Small intestine (tissue), 7 donors: ENCODE measurements around the gene DCAF11. TPM values are rescaled to one million over a fixed set of nuclear protein-coding genes. Genes with fewer than 3 reads are reported as not detected.

Experiments used
- DNase-seq, 2 donors: peaks; one replicate each; pipeline versions ENCODE4 v3.0.0 to v3.0.0-alpha.2; 2013
- FAIRE-seq: peaks from 2 replicates; lab custom pipeline; 2012; peaks lifted over from hg19 to GRCh38; lab: Jason Lieb, UNC
- H3K27ac ChIP-seq, 3 donors: one replicate each; pipeline ENCODE4 v1.5.1; 2013; ENCODE audit warnings: low read length in 2 of 3, mild to moderate bottlenecking in 2 of 3, control low read depth in 1 of 3, inconsistent platforms in 1 of 3, low read depth in 1 of 3, moderate library complexity in 1 of 3
- H3K27me3 ChIP-seq, 3 donors: one replicate each; pipeline ENCODE4 v1.6.1; 2013; ENCODE audit warnings: low read length in 3 of 3, inconsistent platforms in 1 of 3; ENCODE audit not compliant: control insufficient read depth in 3 of 3, insufficient read depth in 3 of 3
- H3K36me3 ChIP-seq, 3 donors: one replicate each; pipeline ENCODE4 v1.6.1; 2013; ENCODE audit warnings: low read length in 3 of 3, inconsistent platforms in 1 of 3, low read depth in 1 of 3, mild to moderate bottlenecking in 1 of 3, moderate library complexity in 1 of 3; ENCODE audit not compliant: control insufficient read depth in 3 of 3, insufficient read depth in 2 of 3
- H3K4me1 ChIP-seq, 3 donors: one replicate each; pipeline ENCODE4 v1.6.1; 2013; ENCODE audit warnings: low read length in 2 of 3, inconsistent platforms in 1 of 3, low read depth in 1 of 3, mild to moderate bottlenecking in 1 of 3, moderate library complexity in 1 of 3; ENCODE audit not compliant: control insufficient read depth in 3 of 3, insufficient read depth in 2 of 3
- H3K4me3 ChIP-seq, 3 donors: one replicate each; pipeline ENCODE4 v1.5.1; 2013; ENCODE audit warnings: low read length in 3 of 3, control low read depth in 1 of 3, inconsistent platforms in 1 of 3, low read depth in 1 of 3, mild to moderate bottlenecking in 1 of 3, moderate library complexity in 1 of 3
- H3K9me3 ChIP-seq, 2 donors: one replicate each; pipeline ENCODE4 v1.6.1; 2013; ENCODE audit warnings: low read depth in 1 of 2, low read length in 1 of 2; ENCODE audit not compliant: control insufficient read depth in 2 of 2, insufficient read depth in 1 of 2
- WGBS, 3 donors: extraction: QIAGEN DNeasy Blood & Tissue Kit; methylation state at CpG; one replicate each; pipeline ENCODE4 v1.1.7; 2013; 5-methylcytosine and 5-hydroxymethylcytosine counted together
- polyA plus RNA-seq, 4 donors: library from polyadenylated mRNA; stranded (reverse) in 3 of 4; unstranded in 1 of 4; fragments of 200-250 nt in 3 of 4; fragments of 120-200 nt in 1 of 4; gene quantifications; one replicate each; pipeline versions ENCODE4 v1.2.1 to v1.2.3, GENCODE V29; 2013
- donor health status: healthy with polysubstance abuse.
- donor health status: control.
- donor health status: control.
- donor health status: Bipolar disorder and iron deficiency.
- donor health status: healthy.

Gene DCAF11
- polyA plus RNA-seq, 4 donors, result 72.1 to 122 (median 93.3) TPM

- Histone ChIP-seq H3K27ac (no peak overlapping the region), H3K27me3 (no peaks in the 10 kb centered on the region), H3K4me3 (no peak overlapping the region), H3K36me3 (peaks cover 0 to 2% (median 0%) of the 10 kb centered on the region in 3 donors), H3K9me3 (no peaks in the 10 kb centered on the region), H3K4me1 (peaks cover 2 to 59% (median 8%) of the 10 kb centered on the region in 3 donors)
- DNase-seq (no peak), FAIRE-seq (no peak)
- WGBS, 3 donors, result 86 to 88% (median 88%) methylated on average over 6 of the region's 6 CpGs
Measured at GRCh38 chr14:24069411-24069735, 45.2 kb upstream of the DCAF11 start.

- 81 to 88% (median 85%) methylated on average over 10 of the region's 10 CpGs for WGBS, 3 donors
- FAIRE-seq (no peak), DNase-seq (no peak)
- Histone ChIP-seq H3K27me3 (no peaks in the 10 kb centered on the region), H3K4me3 (no peak overlapping the region), H3K4me1 (peaks cover 4 to 65% (median 8%) of the 10 kb centered on the region in 3 donors), H3K27ac (no peak overlapping the region), H3K9me3 (no peaks in the 10 kb centered on the region), H3K36me3 (peaks cover 0 to 2% (median 0%) of the 10 kb centered on the region in 3 donors)
Measured at GRCh38 chr14:24070285-24071143, 44.1 kb upstream of the DCAF11 start.

DNA sequence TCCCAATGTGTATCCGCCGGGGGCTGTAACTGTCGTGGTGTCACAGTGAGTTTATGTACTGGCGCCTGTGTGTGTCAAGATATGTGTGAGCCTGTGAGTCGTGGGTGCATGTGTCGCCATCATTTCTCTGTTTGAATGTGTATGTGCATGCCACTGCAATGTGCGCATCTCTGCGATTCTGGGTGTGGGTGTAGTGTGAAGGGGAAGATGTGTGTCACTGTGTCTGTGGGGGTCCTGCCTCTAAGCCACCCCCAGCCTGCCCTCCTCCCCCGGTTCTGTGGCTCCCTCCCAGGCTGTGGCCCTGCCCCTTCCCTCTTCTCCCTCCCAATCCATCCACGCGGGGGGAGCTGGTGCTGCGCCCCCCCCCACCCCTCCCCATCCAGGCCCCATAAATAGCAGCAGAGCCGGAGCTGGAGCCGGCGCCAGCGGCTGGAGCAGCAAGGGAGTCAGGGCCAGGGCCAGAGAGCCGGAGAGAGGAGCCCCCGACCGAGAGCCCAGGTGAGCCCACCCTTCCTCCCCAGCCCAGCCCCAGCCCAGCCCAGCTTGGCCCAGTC is 43.4 kb upstream of the DCAF11 start, which contains the start of gene CPNE6:
CPNE6 (plus strand) TSS at position 419 of the 554 bp plus-strand sequence. CDS start 1,375 bp downstream, outside the sequence.
- Histone ChIP-seq H3K9me3 (no peaks in the 10 kb centered on the region), H3K4me1 (peaks cover 4 to 65% (median 12%) of the 10 kb centered on the region in 3 donors), H3K4me3 (no peak within 1 kb of the TSS), H3K36me3 (peaks cover 0 to 2% (median 0%) of the 10 kb centered on the region in 3 donors), H3K27ac (peak within 1 kb of the TSS in 2 of 3 donors; percentile 19 to 81), H3K27me3 (no peaks in the 10 kb centered on the region)
- FAIRE-seq (no peak), DNase-seq (no peak)
- WGBS, 3 donors, result 55 to 66% (median 65%) methylated on average over 12 to 19 of the region's 19 CpGs

DNA sequence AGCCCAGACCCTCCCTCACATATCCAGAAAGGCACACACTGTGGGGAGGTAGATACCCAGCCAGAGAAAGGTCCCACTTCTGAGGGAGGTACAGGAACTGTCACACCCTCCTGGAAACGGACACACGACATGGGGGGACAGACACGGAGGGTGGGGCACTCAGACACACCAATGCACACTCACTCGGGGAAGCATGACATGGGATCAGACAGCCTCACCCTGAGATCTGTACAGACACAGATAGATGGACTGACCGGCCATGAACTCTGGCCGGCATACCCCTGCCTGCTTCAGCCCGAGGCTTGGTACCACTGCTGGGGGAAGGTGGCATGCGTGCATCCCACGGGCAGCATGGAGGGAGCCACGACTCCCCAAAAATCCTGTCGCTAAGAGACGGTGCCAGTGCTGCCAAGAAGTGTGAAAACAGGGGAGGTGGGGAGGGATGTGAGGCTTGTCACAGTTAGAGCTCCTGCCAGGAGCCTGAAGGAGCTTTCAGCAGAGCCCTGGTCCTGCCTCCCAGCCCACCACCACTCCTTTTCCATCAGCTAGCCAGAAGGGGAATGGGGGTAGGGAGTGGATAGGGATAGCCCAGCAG is 42.6 kb upstream of the DCAF11 start:
- FAIRE-seq (no peak), DNase-seq (peak in 1 of 2 donors; percentile 84)
- H3K36me3 ChIP-seq, result peaks cover 0 to 2% (median 0%) of the 10 kb centered on the region in 3 donors
- no peaks in the 10 kb centered on the region for H3K27me3 ChIP-seq
- peak overlapping the region in 2 of 3 donors; percentile 19 to 81 for H3K27ac ChIP-seq
- no peaks in the 10 kb centered on the region for H3K9me3 ChIP-seq
- H3K4me3 ChIP-seq, result no peak overlapping the region
- 28 to 65% (median 40%) methylated on average over 12 of the region's 12 CpGs for WGBS, 3 donors
- peaks cover 4 to 57% (median 13%) of the 10 kb centered on the region in 3 donors for H3K4me1 ChIP-seq

DNA sequence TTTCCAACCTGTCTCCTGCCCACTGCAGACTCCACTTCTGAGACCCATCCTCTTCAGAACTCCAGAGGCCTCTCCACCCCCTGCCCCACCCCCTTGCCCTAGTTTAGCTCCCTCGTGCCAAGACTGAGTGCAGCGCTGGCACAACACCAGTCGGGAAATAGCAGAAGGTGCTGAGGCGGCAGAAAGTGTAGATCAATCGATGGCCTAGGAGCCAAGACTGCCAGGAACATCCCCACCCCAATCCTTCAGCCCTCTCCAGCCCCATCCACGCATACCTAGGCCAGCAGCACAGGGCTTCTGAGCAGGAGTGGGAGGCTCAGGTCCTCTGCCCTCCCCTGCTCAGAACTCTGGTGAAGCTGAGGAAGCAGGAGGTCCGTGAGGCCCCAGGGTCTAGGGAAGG is 42.1 kb upstream of the DCAF11 start:
- Histone ChIP-seq H3K9me3 (no peaks in the 10 kb centered on the region), H3K4me1 (peaks cover 4 to 52% (median 13%) of the 10 kb centered on the region in 3 donors), H3K36me3 (peaks cover 0 to under 1% (median 0%) of the 10 kb centered on the region in 3 donors), H3K27ac (peak overlapping the region in 2 of 3 donors; percentile 46 to 96), H3K27me3 (no peaks in the 10 kb centered on the region), H3K4me3 (no peak overlapping the region)
- DNase-seq (peak in 1 of 2 donors; percentile 96), FAIRE-seq (no peak)
- WGBS, 3 donors, result 24 to 52% (median 26%) methylated on average over 7 of the region's 7 CpGs

DNA sequence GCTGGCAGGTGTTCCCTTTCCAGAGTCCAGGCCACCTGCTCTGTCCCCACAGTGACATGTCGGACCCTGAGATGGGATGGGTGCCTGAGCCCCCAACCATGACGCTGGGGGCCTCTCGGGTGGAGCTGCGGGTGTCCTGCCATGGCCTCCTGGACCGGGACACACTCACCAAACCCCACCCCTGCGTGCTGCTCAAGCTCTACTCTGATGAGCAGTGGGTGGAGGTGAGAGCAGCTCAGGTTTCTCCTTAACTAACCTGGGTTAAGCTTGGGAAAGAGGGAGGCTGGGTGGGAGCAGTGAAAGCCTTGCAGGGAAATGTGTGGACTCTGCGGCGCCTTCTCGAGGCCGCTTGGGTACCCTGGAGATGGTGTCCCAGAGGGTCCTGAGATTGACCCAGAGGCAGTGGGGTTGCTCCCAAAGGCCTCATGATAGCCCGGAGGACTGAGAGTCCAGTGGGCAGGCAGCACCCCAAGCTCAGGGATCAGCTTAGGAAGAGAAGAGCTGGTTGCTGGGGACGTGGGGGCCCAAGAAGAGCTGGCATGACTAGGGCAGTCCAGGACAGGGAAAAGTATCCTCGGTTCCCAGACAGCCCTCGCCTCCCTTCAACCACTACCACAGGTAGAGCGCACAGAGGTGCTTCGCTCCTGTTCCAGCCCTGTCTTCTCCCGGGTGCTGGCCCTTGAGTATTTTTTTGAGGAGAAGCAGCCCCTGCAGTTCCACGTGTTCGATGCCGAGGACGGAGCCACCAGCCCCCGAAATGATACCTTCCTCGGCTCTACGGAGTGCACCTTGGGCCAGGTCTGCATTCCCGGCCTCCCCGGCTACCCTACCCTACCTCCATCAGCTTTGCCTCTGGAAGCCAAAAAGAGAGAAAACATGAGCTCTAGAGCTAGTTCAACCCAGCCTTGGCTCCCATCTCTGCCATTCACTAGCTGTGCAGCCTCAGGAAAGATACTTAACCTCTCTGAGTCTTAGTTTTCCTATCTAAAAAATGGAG is 41.4 kb upstream of the DCAF11 start:
- no peak overlapping the region for H3K4me3 ChIP-seq
- no peak for FAIRE-seq
- peaks cover 4 to 48% (median 13%) of the 10 kb centered on the region in 3 donors for H3K4me1 ChIP-seq
- H3K27me3 ChIP-seq, result no peaks in the 10 kb centered on the region
- DNase-seq, result peak in 1 of 2 donors; percentile 64
- H3K27ac ChIP-seq, result peak overlapping the region in 2 of 3 donors; percentile 46 to 96
- no peaks in the 10 kb centered on the region for H3K9me3 ChIP-seq
- WGBS, 3 donors, result 74 to 83% (median 79%) methylated on average over 26 of the region's 26 CpGs
- no peaks in the 10 kb centered on the region for H3K36me3 ChIP-seq

GRCh38 chr14:24074625-24075484 is 39.7 kb upstream of the DCAF11 start:
- H3K36me3 ChIP-seq, result no peaks in the 10 kb centered on the region
- H3K4me1 ChIP-seq, result peaks cover 4 to 48% (median 13%) of the 10 kb centered on the region in 3 donors
- WGBS, 3 donors, result 20 to 62% (median 43%) methylated on average over 11 of the region's 11 CpGs
- DNase-seq (peak; percentile 78 to 96), FAIRE-seq (no peak)
- H3K9me3 ChIP-seq, result no peaks in the 10 kb centered on the region
- H3K27ac ChIP-seq, result peak overlapping the region; percentile 49 to 96 (median 66)
- no peak overlapping the region for H3K4me3 ChIP-seq
- H3K27me3 ChIP-seq, result no peaks in the 10 kb centered on the region
